Stomach (tissue), 9 donors: ENCODE measurements around the gene MED22. TPM values are rescaled to one million over a fixed set of nuclear protein-coding genes. Genes with fewer than 3 reads are reported as not detected.

Experiments used
- DNase-seq, 2 donors: peaks; one replicate each; pipeline versions ENCODE4 v3.0.0 to v3.0.0-alpha.2; 2013 to 2019
- H3K27ac ChIP-seq, 5 donors: fragments of 200-600 bp in 4 of 5; sonication (generic) in 4 of 5; one replicate each; pipeline ENCODE4 v1.5.1; 2013 to 2019; ENCODE audit warnings: mild to moderate bottlenecking in 1 of 5, moderate library complexity in 1 of 5
- H3K27me3 ChIP-seq, 3 donors: fragments of 200-600 bp; sonication (generic); one replicate each; pipeline ENCODE4 v1.5.1; 2017 to 2019; ENCODE audit warnings: mixed run types in 1 of 3
- H3K36me3 ChIP-seq, 4 donors: fragments of 200-600 bp; sonication (generic); 1 replicate in 3 of 4; 2 replicates in 1 of 4; pipeline ENCODE4 v1.5.1; 2016 to 2019
- H3K4me1 ChIP-seq, 4 donors: fragments of 200-600 bp; sonication (generic); one replicate each; pipeline ENCODE4 v1.5.1; 2016 to 2019
- H3K4me3 ChIP-seq, 4 donors: fragments of 200-600 bp; sonication (generic) in 3 of 4; one replicate each; pipeline ENCODE4 v1.5.1; 2016 to 2019; ENCODE audit warnings: mild to moderate bottlenecking in 1 of 4
- H3K9me3 ChIP-seq, 4 donors: fragments of 200-600 bp; sonication (generic); one replicate each; pipeline ENCODE4 v1.5.1; 2016 to 2019
- EP300 ChIP-seq: sonication (generic); formaldehyde crosslinking; IDR thresholded peaks from one replicate; pipeline ENCODE4 v1.6.1; 2017; ENCODE audit warnings: antibody characterized with exemption
- POLR2A ChIP-seq, 4 donors: fragments of 450-650 bp; IDR thresholded peaks; one replicate each; pipeline ENCODE4 v1.6.1; 2016; ENCODE audit warnings: antibody characterized with exemption in 4 of 4, control low read depth in 2 of 4, mild to moderate bottlenecking in 1 of 4, moderate library complexity in 1 of 4
- POLR2AphosphoS5 ChIP-seq, 3 donors: sonication (generic); formaldehyde crosslinking; IDR thresholded peaks; one replicate each; pipeline ENCODE4 v1.6.1; 2016; ENCODE audit warnings: antibody characterized with exemption in 3 of 3
- WGBS, 5 donors: extraction: QIAGEN DNeasy Blood & Tissue Kit in 3 of 5; methylation state at CpG; one replicate each; pipeline versions ENCODE4 v1.1.5 to v1.1.7; 2013 to 2018; 5-methylcytosine and 5-hydroxymethylcytosine counted together
- intact Hi-C: fragments of 100-400 bp; cut with DNase I; formaldehyde crosslinking; loops from one replicate; pipeline ENCODE4 v1.15.1; 2023; ENCODE audit warnings: low total_unique reads
- polyA plus RNA-seq, 3 donors: library from polyadenylated mRNA; stranded (reverse); fragments of 200-250 nt; gene quantifications; one replicate each; pipeline ENCODE4 v1.2.3, GENCODE V29; 2013
- total RNA-seq, 5 donors: library from RNA; depleted of rRNA; stranded (reverse); fragments of >200 nt; gene quantifications; one replicate each; pipeline versions ENCODE4 v1.1.0 to v1.2.3, GENCODE V29; 2014 to 2016
- TF ChIP-seq, protein P1 (sequence below), 7 experiments: fragments of 450-650 bp in 4 of 7; fragments of 200-600 bp in 3 of 7; sonication (generic) in 3 of 7; IDR thresholded peaks; one replicate each; pipeline ENCODE4 v1.5.1; 2016 to 2019; ENCODE audit warnings: antibody characterized with exemption in 7 of 7, control low read depth in 2 of 7, mild to moderate bottlenecking in 1 of 7
- donor health status: healthy with polysubstance abuse.
- donor health status: Bipolar disorder and iron deficiency.
- donor health status: healthy.

Gene MED22
- total and polyA plus RNA-seq, 8 donors, result 4.7 to 27.7 (median 20.0) TPM

GRCh38 chr9:133356391-133357091 is 8.6 kb upstream of the MED22 start, which contains the start of the genes SURF1 and SURF2:
SURF1 (minus strand) TSS chr9:133356487; CDS start chr9:133356453, 34 bp downstream.
SURF2 (plus strand) TSS chr9:133356550; CDS start chr9:133356593, 43 bp downstream.
- Histone ChIP-seq H3K9me3 (no peaks in the 10 kb centered on the region), H3K27ac (peak within 1 kb of the TSS; percentile 52 to 92 (median 81)), H3K4me3 (peak within 1 kb of the TSS; percentile 85 to 97 (median 92)), H3K27me3 (no peaks in the 10 kb centered on the region), H3K4me1 (peaks cover 31 to 66% (median 61%) of the 10 kb centered on the region in 4 donors), H3K36me3 (peaks cover 30 to 62% (median 55%) of the 10 kb centered on the region in 4 donors)
- WGBS, 5 donors, result 0 to 2% (median 1%) methylated on average over 32 to 78 of the region's 78 CpGs
- TF ChIP-seq, protein P1, sequence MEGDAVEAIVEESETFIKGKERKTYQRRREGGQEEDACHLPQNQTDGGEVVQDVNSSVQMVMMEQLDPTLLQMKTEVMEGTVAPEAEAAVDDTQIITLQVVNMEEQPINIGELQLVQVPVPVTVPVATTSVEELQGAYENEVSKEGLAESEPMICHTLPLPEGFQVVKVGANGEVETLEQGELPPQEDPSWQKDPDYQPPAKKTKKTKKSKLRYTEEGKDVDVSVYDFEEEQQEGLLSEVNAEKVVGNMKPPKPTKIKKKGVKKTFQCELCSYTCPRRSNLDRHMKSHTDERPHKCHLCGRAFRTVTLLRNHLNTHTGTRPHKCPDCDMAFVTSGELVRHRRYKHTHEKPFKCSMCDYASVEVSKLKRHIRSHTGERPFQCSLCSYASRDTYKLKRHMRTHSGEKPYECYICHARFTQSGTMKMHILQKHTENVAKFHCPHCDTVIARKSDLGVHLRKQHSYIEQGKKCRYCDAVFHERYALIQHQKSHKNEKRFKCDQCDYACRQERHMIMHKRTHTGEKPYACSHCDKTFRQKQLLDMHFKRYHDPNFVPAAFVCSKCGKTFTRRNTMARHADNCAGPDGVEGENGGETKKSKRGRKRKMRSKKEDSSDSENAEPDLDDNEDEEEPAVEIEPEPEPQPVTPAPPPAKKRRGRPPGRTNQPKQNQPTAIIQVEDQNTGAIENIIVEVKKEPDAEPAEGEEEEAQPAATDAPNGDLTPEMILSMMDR (IDR thresholded peaks at IDR 0.05), result peak in 1 of 7 experiments; percentile 10
- TF ChIP-seq POLR2AphosphoS5 (IDR thresholded peaks at IDR 0.05), result peak; percentile 52 to 93 (median 81)
- TF ChIP-seq EP300, result no peak
- no peak for TF ChIP-seq POLR2A (IDR thresholded peaks at IDR 0.05)
- intact Hi-C loops, result no loop called here
- DNase-seq, result peak; percentile 93 to 96

- Histone ChIP-seq H3K9me3 (no peaks in the 10 kb centered on the region), H3K4me3 (peak overlapping the region; percentile 85 to 97 (median 92)), H3K4me1 (peaks cover 30 to 70% (median 61%) of the 10 kb centered on the region in 4 donors), H3K36me3 (peaks cover 30 to 62% (median 55%) of the 10 kb centered on the region in 4 donors), H3K27ac (peak overlapping the region; percentile 42 to 92 (median 81)), H3K27me3 (no peaks in the 10 kb centered on the region)
- DNase-seq, result no peak
- WGBS, 5 donors, result 0 to 1% (median 0%) methylated on average over 14 to 31 of the region's 31 CpGs
- TF ChIP-seq EP300 (no peak), POLR2AphosphoS5 (IDR thresholded peaks at IDR 0.05) (no peak), POLR2A (IDR thresholded peaks at IDR 0.05) (no peak)
- TF ChIP-seq, protein P1 (IDR thresholded peaks at IDR 0.05), result no peak
- intact Hi-C loops, result no loop called here
Measured at GRCh38 chr9:133355881-133356357, 8.0 kb upstream of the MED22 start.

DNA sequence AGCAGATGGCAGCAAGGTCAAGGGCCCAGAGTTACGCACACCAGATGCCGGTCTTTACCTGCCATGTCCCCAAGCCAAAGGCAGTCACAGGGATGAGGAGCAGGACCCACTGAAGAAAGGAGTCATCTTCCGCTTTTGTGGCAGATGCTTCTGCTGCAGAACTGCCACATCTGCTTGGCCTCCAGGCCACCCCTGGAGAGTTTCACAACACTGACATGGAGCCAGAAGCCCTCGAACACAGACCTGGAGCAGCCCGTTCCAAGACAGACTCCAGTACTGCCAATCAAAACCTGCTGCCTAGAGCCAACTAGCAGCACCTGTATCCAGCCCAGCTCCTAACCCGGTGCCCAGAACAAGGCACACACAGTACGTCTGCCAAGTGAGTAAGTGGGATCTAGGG is 6.8 kb upstream of the MED22 start:
- H3K9me3 ChIP-seq, result no peaks in the 10 kb centered on the region
- H3K4me1 ChIP-seq, result peaks cover 28 to 64% (median 55%) of the 10 kb centered on the region in 4 donors
- no peaks in the 10 kb centered on the region for H3K27me3 ChIP-seq
- peaks cover 38 to 62% (median 55%) of the 10 kb centered on the region in 4 donors for H3K36me3 ChIP-seq
- no peak overlapping the region for H3K27ac ChIP-seq
- DNase-seq, result no peak
- H3K4me3 ChIP-seq, result peak overlapping the region in 1 of 4 donors; percentile 97
- intact Hi-C loops, result no loop called here
- WGBS, 5 donors, result 80 to 94% (median 86%) methylated on average over 2 to 7 of the region's 7 CpGs
- TF ChIP-seq POLR2AphosphoS5 (IDR thresholded peaks at IDR 0.05), result no peak
- no peak for TF ChIP-seq POLR2A (IDR thresholded peaks at IDR 0.05)
- TF ChIP-seq EP300, result no peak
- TF ChIP-seq, protein P1 (IDR thresholded peaks at IDR 0.05), result no peak

GRCh38 chr9:133353548-133353947 is 5.6 kb upstream of the MED22 start:
- DNase-seq, result no peak

More at GRCh38 chr9:133353548-133353947, 5.6 kb upstream of the MED22 start:
- Histone ChIP-seq H3K9me3 (no peaks in the 10 kb centered on the region), H3K27me3 (no peaks in the 10 kb centered on the region), H3K4me1 (peaks cover 34 to 64% (median 56%) of the 10 kb centered on the region in 4 donors), H3K4me3 (no peak overlapping the region), H3K36me3 (peaks cover 42 to 59% (median 57%) of the 10 kb centered on the region in 4 donors), H3K27ac (no peak overlapping the region)
- 71 to 87% (median 79%) methylated on average over 1 to 5 of the region's 5 CpGs for WGBS, 5 donors
- TF ChIP-seq POLR2AphosphoS5 (IDR thresholded peaks at IDR 0.05), result no peak
- intact Hi-C loops, result no loop called here
